HepG2 (cell line): Measurements from ENCODE around the gene CTRB2. TPM values are rescaled to one million over a fixed set of nuclear protein-coding genes. Genes with fewer than 3 reads are reported as not detected.

Experiments used
- KDM2A ChIP-seq: sonication (generic); formaldehyde crosslinking; IDR thresholded peaks from 2 replicates; pipeline ENCODE4 v1.4.0; 2020; ENCODE audit warnings: low read depth, missing genetic modification reagents, borderline replicate concordance
- KLF15 ChIP-seq: sonication (generic); formaldehyde crosslinking; IDR thresholded peaks from 2 replicates; pipeline ENCODE4 v1.8.1; 2023; ENCODE audit warnings: borderline replicate concordance, mild to moderate bottlenecking, inconsistent platforms, missing genetic modification reagents, mixed read lengths
- MAFF ChIP-seq: IDR thresholded peaks from 2 replicates; pipeline ENCODE4 v1.6.1; 2011; ENCODE audit warnings: low read depth, low read length, improper control_type of control experiment
- NRL ChIP-seq: sonication (generic); formaldehyde crosslinking; IDR thresholded peaks from 2 replicates; pipeline ENCODE4 v1.5.0; 2020; ENCODE audit warnings: missing genetic modification reagents, mild to moderate bottlenecking, moderate library complexity, borderline replicate concordance
- SPEN ChIP-seq: sonication (generic); formaldehyde crosslinking; IDR thresholded peaks from 2 replicates; pipeline ENCODE4 v1.5.1; 2020; ENCODE audit warnings: low read depth, mild to moderate bottlenecking, missing genetic modification reagents
- ZFX ChIP-seq: sonication (generic); formaldehyde crosslinking; IDR thresholded peaks from 2 replicates; pipeline ENCODE4 v1.4.0; 2020; ENCODE audit warnings: mild to moderate bottlenecking, low read depth, missing genetic modification reagents, moderate library complexity
- ZKSCAN1 ChIP-seq: fragments of 150-350 bp; IDR thresholded peaks from 2 replicates; pipeline ENCODE4 v1.6.1; 2014; ENCODE audit warnings: low read length
- ZNF225 ChIP-seq: sonication (generic); formaldehyde crosslinking; IDR thresholded peaks from 2 replicates; pipeline ENCODE4 v1.4.0; 2020; ENCODE audit warnings: mild to moderate bottlenecking, missing genetic modification reagents
- ZNF251 ChIP-seq: sonication (generic); formaldehyde crosslinking; IDR thresholded peaks from 2 replicates; pipeline ENCODE4 v1.9.0; 2021; ENCODE audit warnings: mild to moderate bottlenecking, missing genetic modification reagents
- ZNF317 ChIP-seq: sonication (generic); formaldehyde crosslinking; IDR thresholded peaks from 2 replicates; pipeline ENCODE4 v1.5.0; 2020; ENCODE audit warnings: mild to moderate bottlenecking, missing genetic modification reagents
- polyA plus RNA-seq, 8 experiments: library from polyadenylated mRNA; depleted of rRNA in 3 of 8; stranded (reverse) in 7 of 8; unstranded in 1 of 8; fragments of >200 nt; fragmentation: Illumina TruSeq in 4 of 8; extraction: Trizol in 4 of 8; gene quantifications; 2 replicates each; pipeline versions ENCODE4 v1.2.1 to v1.2.3, GENCODE V29; 2011 to 2016; ENCODE audit warnings: low read depth in 4 of 8, missing spikeins in 1 of 8, mixed read lengths in 1 of 8; ENCODE audit not compliant: insufficient read depth in 1 of 8
- total RNA-seq, 5 experiments: library from RNA; depleted of rRNA; stranded (reverse); fragments of >200 nt; fragmentation: Illumina TruSeq; extraction: Trizol; gene quantifications; 2 replicates each; pipeline ENCODE4 v1.2.3, GENCODE V29; 2016; ENCODE audit warnings: low read depth in 1 of 5
- TF ChIP-seq, protein P1 (sequence below): sonication (generic); formaldehyde crosslinking; conservative IDR thresholded peaks from 2 replicates; pipeline ENCODE4 v1.5.0; 2020; ENCODE audit warnings: missing genetic modification reagents
- TF ChIP-seq, protein P2 (sequence below): sonication (generic); formaldehyde crosslinking; IDR thresholded peaks from 2 replicates; pipeline ENCODE4 v1.5.1; 2020; ENCODE audit warnings: missing genetic modification reagents, mild to moderate bottlenecking, borderline replicate concordance
- TF ChIP-seq, protein P3 (sequence below): sonication (generic); formaldehyde crosslinking; IDR thresholded peaks from 2 replicates; pipeline ENCODE4 v1.4.0; 2020; ENCODE audit warnings: missing genetic modification reagents
- TF ChIP-seq, protein P4 (sequence below), 2 experiments: sonication (generic) in 1 of 2; formaldehyde crosslinking in 1 of 2; IDR thresholded peaks; 2 replicates each; pipeline versions ENCODE4 v1.4.0 to v1.6.1; 2016 to 2020; ENCODE audit warnings: borderline replicate concordance in 1 of 2, low read depth in 1 of 2, mild to moderate bottlenecking in 1 of 2, missing genetic modification reagents in 1 of 2

The CTRB2 gene
- total and polyA plus RNA-seq, 2 of the 13 experiments (the other 11 are each of a cell fraction or from before 2014, with no cell fraction given), result 0.13 TPM; not detected in 1

DNA sequence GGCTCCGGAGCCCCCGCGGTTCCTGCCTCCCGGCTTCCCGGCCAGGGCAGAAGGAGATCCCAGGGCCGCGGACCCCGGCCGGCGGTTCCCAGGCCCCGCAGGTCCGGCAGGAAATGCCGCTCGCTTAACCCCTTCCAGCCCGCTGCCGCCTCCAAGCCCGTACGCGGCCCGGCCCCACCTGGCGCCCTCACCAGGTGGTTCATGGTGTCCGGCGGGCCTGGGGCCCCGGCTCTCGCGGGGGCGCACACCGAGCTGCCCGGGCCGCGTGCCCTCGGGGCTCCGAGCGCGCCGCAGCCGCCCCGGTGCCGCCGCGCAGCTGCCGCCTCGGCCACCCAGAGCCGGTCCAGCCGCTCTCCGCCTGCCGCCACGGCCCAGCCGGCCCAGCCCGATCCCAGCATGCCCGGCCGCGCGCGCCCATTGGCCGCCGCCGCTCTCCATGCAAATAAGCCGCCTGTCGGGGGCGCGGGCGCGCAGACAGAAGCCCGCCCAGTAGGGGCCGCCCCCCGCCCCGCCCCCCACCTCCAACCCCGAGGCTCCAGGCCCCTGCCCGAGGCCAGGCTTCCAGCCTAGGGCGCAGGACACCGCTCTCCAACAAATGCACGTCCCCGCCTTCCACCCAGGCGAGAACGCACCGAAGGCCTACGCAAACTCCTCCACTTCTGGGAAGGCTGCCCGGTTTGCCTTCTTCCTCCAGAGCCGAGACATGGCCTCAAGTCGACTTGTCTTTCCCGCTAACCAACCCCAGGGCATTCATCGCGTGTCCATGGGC is 44.5 kb upstream of the CTRB2 start, which contains the start of gene BCAR1 (continued):
- no peak for TF ChIP-seq ZNF251 (CRISPR knock-in tag)
- peak; percentile 62 for TF ChIP-seq ZFX (CRISPR knock-in tag)
- TF ChIP-seq, protein P1, sequence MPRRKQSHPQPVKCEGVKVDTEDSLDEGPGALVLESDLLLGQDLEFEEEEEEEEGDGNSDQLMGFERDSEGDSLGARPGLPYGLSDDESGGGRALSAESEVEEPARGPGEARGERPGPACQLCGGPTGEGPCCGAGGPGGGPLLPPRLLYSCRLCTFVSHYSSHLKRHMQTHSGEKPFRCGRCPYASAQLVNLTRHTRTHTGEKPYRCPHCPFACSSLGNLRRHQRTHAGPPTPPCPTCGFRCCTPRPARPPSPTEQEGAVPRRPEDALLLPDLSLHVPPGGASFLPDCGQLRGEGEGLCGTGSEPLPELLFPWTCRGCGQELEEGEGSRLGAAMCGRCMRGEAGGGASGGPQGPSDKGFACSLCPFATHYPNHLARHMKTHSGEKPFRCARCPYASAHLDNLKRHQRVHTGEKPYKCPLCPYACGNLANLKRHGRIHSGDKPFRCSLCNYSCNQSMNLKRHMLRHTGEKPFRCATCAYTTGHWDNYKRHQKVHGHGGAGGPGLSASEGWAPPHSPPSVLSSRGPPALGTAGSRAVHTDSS (CRISPR knock-in tag), result peak; percentile 43; the same call in 1 of the 2 replicates
- TF ChIP-seq, protein P2, sequence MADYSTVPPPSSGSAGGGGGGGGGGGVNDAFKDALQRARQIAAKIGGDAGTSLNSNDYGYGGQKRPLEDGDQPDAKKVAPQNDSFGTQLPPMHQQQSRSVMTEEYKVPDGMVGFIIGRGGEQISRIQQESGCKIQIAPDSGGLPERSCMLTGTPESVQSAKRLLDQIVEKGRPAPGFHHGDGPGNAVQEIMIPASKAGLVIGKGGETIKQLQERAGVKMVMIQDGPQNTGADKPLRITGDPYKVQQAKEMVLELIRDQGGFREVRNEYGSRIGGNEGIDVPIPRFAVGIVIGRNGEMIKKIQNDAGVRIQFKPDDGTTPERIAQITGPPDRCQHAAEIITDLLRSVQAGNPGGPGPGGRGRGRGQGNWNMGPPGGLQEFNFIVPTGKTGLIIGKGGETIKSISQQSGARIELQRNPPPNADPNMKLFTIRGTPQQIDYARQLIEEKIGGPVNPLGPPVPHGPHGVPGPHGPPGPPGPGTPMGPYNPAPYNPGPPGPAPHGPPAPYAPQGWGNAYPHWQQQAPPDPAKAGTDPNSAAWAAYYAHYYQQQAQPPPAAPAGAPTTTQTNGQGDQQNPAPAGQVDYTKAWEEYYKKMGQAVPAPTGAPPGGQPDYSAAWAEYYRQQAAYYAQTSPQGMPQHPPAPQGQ, result no peak
- TF ChIP-seq ZNF317 (CRISPR knock-in tag), result no peak
- no peak for TF ChIP-seq NRL
- TF ChIP-seq ZKSCAN1, result no peak
- no peak for TF ChIP-seq ZNF225 (CRISPR knock-in tag)
- TF ChIP-seq KDM2A, result peak; percentile 67; the same call in 1 of the 2 replicates
- TF ChIP-seq KLF15 (CRISPR knock-in tag), result peak; percentile 48; the same call in 1 of the 2 replicates
- no peak for TF ChIP-seq MAFF
- TF ChIP-seq SPEN, result no peak; the same call in 1 of the 2 replicates
- TF ChIP-seq, protein P3, sequence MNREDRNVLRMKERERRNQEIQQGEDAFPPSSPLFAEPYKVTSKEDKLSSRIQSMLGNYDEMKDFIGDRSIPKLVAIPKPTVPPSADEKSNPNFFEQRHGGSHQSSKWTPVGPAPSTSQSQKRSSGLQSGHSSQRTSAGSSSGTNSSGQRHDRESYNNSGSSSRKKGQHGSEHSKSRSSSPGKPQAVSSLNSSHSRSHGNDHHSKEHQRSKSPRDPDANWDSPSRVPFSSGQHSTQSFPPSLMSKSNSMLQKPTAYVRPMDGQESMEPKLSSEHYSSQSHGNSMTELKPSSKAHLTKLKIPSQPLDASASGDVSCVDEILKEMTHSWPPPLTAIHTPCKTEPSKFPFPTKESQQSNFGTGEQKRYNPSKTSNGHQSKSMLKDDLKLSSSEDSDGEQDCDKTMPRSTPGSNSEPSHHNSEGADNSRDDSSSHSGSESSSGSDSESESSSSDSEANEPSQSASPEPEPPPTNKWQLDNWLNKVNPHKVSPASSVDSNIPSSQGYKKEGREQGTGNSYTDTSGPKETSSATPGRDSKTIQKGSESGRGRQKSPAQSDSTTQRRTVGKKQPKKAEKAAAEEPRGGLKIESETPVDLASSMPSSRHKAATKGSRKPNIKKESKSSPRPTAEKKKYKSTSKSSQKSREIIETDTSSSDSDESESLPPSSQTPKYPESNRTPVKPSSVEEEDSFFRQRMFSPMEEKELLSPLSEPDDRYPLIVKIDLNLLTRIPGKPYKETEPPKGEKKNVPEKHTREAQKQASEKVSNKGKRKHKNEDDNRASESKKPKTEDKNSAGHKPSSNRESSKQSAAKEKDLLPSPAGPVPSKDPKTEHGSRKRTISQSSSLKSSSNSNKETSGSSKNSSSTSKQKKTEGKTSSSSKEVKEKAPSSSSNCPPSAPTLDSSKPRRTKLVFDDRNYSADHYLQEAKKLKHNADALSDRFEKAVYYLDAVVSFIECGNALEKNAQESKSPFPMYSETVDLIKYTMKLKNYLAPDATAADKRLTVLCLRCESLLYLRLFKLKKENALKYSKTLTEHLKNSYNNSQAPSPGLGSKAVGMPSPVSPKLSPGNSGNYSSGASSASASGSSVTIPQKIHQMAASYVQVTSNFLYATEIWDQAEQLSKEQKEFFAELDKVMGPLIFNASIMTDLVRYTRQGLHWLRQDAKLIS, result no peak
- TF ChIP-seq, protein P4, sequence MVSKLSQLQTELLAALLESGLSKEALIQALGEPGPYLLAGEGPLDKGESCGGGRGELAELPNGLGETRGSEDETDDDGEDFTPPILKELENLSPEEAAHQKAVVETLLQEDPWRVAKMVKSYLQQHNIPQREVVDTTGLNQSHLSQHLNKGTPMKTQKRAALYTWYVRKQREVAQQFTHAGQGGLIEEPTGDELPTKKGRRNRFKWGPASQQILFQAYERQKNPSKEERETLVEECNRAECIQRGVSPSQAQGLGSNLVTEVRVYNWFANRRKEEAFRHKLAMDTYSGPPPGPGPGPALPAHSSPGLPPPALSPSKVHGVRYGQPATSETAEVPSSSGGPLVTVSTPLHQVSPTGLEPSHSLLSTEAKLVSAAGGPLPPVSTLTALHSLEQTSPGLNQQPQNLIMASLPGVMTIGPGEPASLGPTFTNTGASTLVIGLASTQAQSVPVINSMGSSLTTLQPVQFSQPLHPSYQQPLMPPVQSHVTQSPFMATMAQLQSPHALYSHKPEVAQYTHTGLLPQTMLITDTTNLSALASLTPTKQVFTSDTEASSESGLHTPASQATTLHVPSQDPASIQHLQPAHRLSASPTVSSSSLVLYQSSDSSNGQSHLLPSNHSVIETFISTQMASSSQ (IDR thresholded peaks at IDR 0.05; ENCODE audit: low read depth), result no peak
- TF ChIP-seq, protein P4 (CRISPR knock-in tag; IDR thresholded peaks at IDR 0.05; ENCODE audit: borderline replicate concordance), result 0 out of 2 replicates have a peak, but pooled peaks have one; percentile 50
